NCI-H748 (cell line): ENCODE results near the gene TCAIM.

ENCODE experiments used
- DNase-seq: peaks from one replicate; lab custom pipeline; 2025; ENCODE audit not compliant: unreplicated experiment; lab: John Stamatoyannopoulos, UW

TCAIM gene

DNA sequence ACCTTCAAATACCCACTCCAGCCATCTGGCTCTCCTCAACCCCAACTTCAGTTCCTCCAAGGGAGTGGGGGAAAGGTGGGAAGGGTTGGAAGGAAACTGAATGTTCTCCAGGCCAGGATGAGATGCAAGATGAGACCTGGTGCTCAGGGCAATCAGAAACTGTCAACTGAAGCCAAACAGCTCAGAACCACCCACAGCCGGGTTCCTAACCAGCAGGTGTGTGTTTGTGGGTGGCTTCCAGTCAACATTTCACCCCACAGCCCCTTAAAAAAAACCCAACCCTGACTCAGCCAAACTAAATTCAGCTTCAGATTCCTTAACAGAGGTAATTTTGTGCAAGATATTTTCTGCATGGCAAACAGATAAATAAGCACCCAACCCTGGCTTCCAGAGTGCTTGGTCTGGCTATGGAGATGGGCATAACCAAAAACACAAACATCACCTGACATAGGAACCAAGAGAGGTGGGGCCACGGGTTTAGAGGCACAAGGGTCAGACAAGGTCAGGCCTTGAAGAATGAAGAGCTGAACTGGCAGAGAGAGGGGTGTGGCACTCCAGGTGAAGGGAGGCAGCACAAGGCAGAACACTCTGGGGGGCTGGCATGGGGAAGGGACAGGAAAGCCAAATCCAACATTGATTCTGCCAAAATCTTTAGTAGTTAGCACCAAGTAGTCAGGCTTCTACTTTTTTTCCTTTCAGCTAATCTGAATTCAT is 104.2 kb downstream of the TCAIM start:
- no peak for DNase-seq

DNA sequence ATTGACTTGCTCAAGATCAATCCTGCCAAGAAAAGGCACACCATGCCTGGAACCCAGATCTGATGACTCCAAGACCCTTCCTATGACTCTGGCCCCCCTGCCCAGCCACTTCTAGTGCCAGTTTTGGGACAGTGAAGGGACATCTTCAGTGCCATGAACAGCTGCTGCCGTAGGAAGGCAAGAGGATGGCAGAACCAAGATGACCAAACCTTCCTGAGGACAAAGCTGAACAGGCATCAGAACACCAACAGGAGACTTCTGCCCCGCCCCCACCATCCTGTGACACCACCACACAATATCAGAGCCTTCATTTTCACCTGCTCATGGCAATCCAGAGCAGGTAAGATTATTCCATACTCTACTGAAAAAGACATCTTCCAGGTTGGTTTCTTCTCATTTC is 105.9 kb downstream of the TCAIM start:
- no peak for DNase-seq

DNA sequence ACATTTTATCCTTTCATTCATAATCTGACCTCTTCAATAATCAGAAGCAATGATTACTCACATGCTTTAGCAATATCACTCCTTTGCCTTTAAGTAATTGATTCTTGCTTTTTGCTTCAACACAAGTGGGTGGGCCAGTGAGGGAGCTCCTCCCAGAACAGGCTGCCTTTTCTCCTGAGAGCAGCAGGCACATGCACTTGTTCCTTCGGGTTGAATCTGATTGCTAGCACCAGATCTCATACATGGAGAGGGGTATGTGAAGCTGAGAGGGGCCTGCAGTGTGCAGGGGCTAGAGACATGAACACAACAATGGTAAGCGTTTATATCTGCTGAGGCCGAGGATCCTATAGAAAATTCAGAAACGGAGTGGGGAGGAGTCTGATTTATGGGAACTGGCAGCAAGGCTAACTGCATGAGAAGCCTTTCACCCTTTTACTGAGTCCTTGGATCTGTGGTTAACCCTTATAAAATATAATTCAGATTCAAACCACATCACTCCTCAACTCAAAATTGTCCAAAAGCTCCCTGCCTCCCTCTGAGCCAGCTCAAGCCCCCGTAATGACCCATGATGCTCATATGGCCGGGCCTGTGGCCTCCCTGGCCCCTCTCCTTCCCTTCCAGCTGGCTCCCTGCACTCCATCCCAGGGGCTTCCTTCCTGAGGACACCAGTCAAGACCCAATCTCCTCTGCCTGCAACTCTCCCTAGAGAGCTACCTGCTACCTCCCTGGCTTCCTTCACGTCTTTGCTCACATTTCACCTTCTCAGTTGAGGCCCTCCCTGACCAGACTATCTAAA is 106.5 kb downstream of the TCAIM start:
- DNase-seq, result no peak

DNA sequence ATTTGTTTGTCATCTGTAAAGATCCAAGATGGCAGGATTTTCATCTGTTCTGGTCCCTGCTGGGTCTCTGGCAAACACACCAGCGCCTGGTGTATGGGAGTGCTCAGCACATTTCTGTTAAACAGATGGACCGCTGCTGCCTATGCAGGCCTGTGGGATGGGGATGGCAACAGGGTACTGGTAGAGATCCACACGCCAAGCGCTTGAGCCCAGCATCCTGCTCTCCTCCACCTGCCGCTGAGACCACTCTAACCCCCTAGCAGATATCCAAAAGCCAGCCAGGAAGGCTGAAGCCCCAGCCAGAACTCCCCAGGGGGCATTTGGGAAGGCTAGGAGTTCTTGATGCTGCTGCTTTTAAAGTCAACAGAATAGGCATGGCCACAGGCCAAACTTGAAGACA is 107.2 kb downstream of the TCAIM start:
- no peak for DNase-seq

DNA sequence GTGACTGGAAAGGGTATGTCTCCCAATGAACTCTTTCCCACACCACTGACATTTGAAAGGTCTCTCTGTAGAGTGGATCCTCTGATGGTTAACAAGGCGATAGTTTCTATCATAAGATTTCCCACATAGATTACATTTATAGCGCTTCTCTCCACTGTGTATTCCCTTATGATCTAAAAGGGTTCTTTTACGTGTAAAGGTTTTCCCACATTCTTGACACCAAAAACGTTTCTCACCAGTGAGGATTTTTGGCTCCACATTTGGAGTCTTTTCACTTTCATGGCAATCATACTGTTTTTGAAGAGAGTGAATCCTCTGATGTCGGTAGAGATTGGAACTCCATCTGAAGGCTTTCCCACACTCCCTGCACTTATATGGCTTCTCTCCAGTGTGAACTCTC is 108.4 kb downstream of the TCAIM start:
- no peak for DNase-seq

DNA sequence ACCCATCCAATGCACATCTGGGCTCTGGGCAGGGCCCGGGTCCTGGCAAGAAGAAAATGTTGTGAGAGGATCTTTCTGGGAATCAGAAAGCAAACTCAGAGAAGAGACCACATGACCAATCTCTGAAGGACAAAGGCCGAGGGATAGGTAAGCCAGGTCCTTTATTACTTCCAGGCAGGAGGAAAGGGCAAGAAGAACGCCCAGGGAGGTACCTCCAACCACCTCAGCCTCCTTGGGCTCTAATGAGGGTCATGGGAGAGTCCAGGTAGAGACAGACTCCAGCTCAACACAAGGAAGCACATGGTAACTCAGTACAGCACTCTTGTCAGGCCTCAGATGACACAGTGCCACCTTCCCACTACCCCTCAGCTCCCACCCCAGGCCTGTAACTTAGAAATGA is 112.9 kb downstream of the TCAIM start:
- DNase-seq, result no peak

DNA sequence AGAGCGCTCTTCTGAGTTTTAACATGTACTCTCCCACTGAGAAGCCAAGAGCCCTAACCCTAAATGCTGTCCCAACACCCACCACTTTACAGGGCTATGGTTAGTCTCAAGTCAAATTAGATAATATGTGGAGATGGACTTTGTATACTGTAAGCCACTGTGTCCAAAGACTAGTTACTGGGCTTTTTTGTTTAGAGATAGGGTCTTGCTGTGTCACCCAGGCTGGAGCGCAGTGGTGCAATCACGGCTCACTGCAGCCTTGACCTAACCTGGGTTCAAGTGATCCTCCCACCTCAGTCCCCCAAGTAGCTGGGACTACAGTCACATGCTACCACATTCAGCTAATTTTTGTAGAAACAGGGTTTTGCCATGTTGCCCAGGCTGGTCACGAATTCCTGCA is 115.7 kb downstream of the TCAIM start:
- no peak for DNase-seq

DNA sequence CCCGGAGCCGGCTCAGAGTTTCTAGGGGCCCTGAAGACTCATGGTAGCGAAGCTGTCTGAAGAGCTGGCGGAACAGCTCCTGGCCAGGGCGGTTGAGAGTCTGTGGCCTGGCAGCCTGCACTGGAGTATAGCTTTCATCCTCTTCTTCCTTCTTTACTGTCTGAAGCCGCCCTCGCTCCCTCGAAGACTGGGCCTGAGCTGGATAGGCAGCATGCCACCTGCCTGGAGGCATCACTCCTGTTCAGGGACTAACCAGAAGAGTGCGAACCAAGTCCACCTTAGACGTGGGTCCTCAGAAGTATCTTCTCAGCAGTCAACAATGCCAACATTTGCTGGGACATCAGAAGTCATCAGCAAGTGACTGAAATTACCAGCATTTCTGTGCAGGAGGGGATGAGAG is 116.8 kb downstream of the TCAIM start:
- no peak for DNase-seq
